ENCODE data around the gene LRRC8C. TPM values are rescaled to one million over a fixed set of nuclear protein-coding genes. Genes with fewer than 3 reads are reported as not detected.

Gene LRRC8C
- total RNA-seq, 1 experiment from 2014 or later: 8.4 TPM

- no peaks in the 10 kb centered on the region for H3K9me3 ChIP-seq (ENCODE audit: control insufficient read depth in 1 of 2, insufficient read depth in 1 of 2, low read depth in 1 of 2, low read length in 2 of 2)
- RAD21 ChIA-PET (ENCODE audit: low non-redundant PET in 1 of 2, low total read pairs in 2 of 2, uncharacterized antibody in 2 of 2, unreplicated experiment in 2 of 2): no interaction called here
- POLR2A ChIA-PET: no interaction called here
- H3K79me2 ChIP-seq (ENCODE audit: insufficient read depth, low read length): peaks cover 50% of the 10 kb centered on the region
- H3K9ac ChIP-seq (ENCODE audit: low read length): no peak overlapping the region
- DNase-seq (ENCODE audit: low read depth, low spot score) (no peak), ATAC-seq (no peak)
- no peak for TF ChIP-seq ELF1 (IDR thresholded peaks at IDR 0.05; ENCODE audit: borderline replicate concordance, low read depth)
- TF ChIP-seq ZFX (IDR thresholded peaks at IDR 0.05): no peak
- no peak for TF ChIP-seq CEBPB (IDR thresholded peaks at IDR 0.05; ENCODE audit: low read depth)
- TF ChIP-seq POLR2AphosphoS5 (IDR thresholded peaks at IDR 0.05; ENCODE audit: low read depth, low read length): no peak
- no peak for TF ChIP-seq ZNF274 (IDR thresholded peaks at IDR 0.05; ENCODE audit: low read depth, low read length)
- peaks cover 3 to 12% of the 10 kb centered on the region in 2 experiments; a peak in 2 of 4 replicates for H3K4me1 ChIP-seq (ENCODE audit: control insufficient read depth in 1 of 2, insufficient read depth in 2 of 2, low read length in 2 of 2)
- H3K4me2 ChIP-seq (ENCODE audit: low read length): no peak overlapping the region
- H3K27me3 ChIP-seq (ENCODE audit: insufficient read depth, low read length): no peaks in the 10 kb centered on the region
- intact Hi-C loops (cut with micrococcal nuclease): no loop called here
- no peaks in the 10 kb centered on the region for H4K20me1 ChIP-seq (ENCODE audit: insufficient read depth)
- no peak overlapping the region for H3K27ac ChIP-seq (ENCODE audit: low read depth, low read length)
- no peak overlapping the region for H3K4me3 ChIP-seq (replicated peaks in 1 of 2; ENCODE audit: low read depth in 1 of 2, low read length in 2 of 2)
- no peak overlapping the region for H2AFZ ChIP-seq (ENCODE audit: low read depth, low read length, poor library complexity, severe bottlenecking)
- H3K36me3 ChIP-seq (ENCODE audit: control insufficient read depth in 1 of 2, insufficient read depth in 2 of 2, low read length in 2 of 2): no peaks in the 10 kb centered on the region
- no TSS peak for BruUV-seq (replicated peaks)
- no peaks in the 10 kb centered on the region for H3K9me2 ChIP-seq (ENCODE audit: insufficient read depth)
- CTCF ChIA-PET: no interaction called here
Measured at GRCh38 chr1:89640440-89640839, 7.5 kb downstream of the LRRC8C start.

- ChIA-PET RAD21 (ENCODE audit: low non-redundant PET in 1 of 2, low total read pairs in 2 of 2, uncharacterized antibody in 2 of 2, unreplicated experiment in 2 of 2) (no interaction called here), CTCF (no interaction called here), POLR2A (no interaction called here)
- Histone ChIP-seq H3K9ac (ENCODE audit: low read length) (no peak overlapping the region), H3K27me3 (ENCODE audit: insufficient read depth, low read length) (no peaks in the 10 kb centered on the region), H3K4me2 (ENCODE audit: low read length) (no peak overlapping the region), H3K27ac (ENCODE audit: low read depth, low read length) (no peak overlapping the region), H3K9me3 (ENCODE audit: control insufficient read depth in 1 of 2, insufficient read depth in 1 of 2, low read depth in 1 of 2, low read length in 2 of 2) (no peaks in the 10 kb centered on the region), H3K9me2 (ENCODE audit: insufficient read depth) (no peaks in the 10 kb centered on the region), H3K4me1 (ENCODE audit: control insufficient read depth in 1 of 2, insufficient read depth in 2 of 2, low read length in 2 of 2) (no peaks in the 10 kb centered on the region), H2AFZ (ENCODE audit: low read depth, low read length, poor library complexity, severe bottlenecking) (no peak overlapping the region), H3K36me3 (ENCODE audit: control insufficient read depth in 1 of 2, insufficient read depth in 2 of 2, low read length in 2 of 2) (no peaks in the 10 kb centered on the region), H3K4me3 (replicated peaks in 1 of 2; ENCODE audit: low read depth in 1 of 2, low read length in 2 of 2) (no peak overlapping the region), H4K20me1 (ENCODE audit: insufficient read depth) (no peaks in the 10 kb centered on the region), H3K79me2 (ENCODE audit: insufficient read depth, low read length) (peaks cover 37% of the 10 kb centered on the region)
- no peak for ATAC-seq
- intact Hi-C loops (cut with micrococcal nuclease): no loop called here
- no TSS peak for BruUV-seq (replicated peaks)
- TF ChIP-seq YY1 (IDR thresholded peaks at IDR 0.05; ENCODE audit: extremely low read depth, insufficient replicate concordance, low read depth, low read length): no peak
- no peak for TF ChIP-seq CBX3 (IDR thresholded peaks at IDR 0.05; ENCODE audit: low read depth)
- TF ChIP-seq JUND (IDR thresholded peaks at IDR 0.05): no peak
- no peak for TF ChIP-seq EZH2phosphoT487 (IDR thresholded peaks at IDR 0.05; ENCODE audit: borderline replicate concordance)
- TF ChIP-seq ELF1 (IDR thresholded peaks at IDR 0.05; ENCODE audit: borderline replicate concordance, low read depth): no peak
- TF ChIP-seq CEBPB (IDR thresholded peaks at IDR 0.05; ENCODE audit: low read depth): no peak
- TF ChIP-seq, protein P1, sequence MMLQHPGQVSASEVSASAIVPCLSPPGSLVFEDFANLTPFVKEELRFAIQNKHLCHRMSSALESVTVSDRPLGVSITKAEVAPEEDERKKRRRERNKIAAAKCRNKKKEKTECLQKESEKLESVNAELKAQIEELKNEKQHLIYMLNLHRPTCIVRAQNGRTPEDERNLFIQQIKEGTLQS (IDR thresholded peaks at IDR 0.05): no peak
- no peak for DNase-seq (ENCODE audit: low read depth, low spot score)
Measured at GRCh38 chr1:89641781-89642180, 8.9 kb downstream of the LRRC8C start.

Measured in HCT116 (cell line).